Endothelial cell (in vitro differentiated cells): ENCODE measurements around the gene OPN1LW. TPM values are rescaled to one million over a fixed set of nuclear protein-coding genes. Genes with fewer than 3 reads are reported as not detected.
"Not testable (repeated sequence)": the region's sequence is repeated elsewhere in the genome, so short reads cannot be mapped to it uniquely, and the experiment has no call there.

ENCODE experiments used
- DNase-seq: peaks from one replicate; pipeline ENCODE4 v3.0.0; 2021; ENCODE audit warnings: low spot score
- H3K27ac Mint-ChIP-seq: one replicate; pipeline ENCODE4 v1.8.0; 2021; ENCODE audit warnings: mixed read lengths, inconsistent platforms; ENCODE audit not compliant: unreplicated experiment
- H3K27me3 Mint-ChIP-seq: one replicate; pipeline ENCODE4 v1.8.0; 2021; ENCODE audit warnings: mild to moderate bottlenecking, moderate library complexity, mixed read lengths, inconsistent platforms; ENCODE audit not compliant: unreplicated experiment
- H3K36me3 Mint-ChIP-seq: one replicate; pipeline ENCODE4 v1.8.0; 2021; ENCODE audit warnings: mild to moderate bottlenecking, low read depth, mixed read lengths, inconsistent platforms; ENCODE audit not compliant: unreplicated experiment
- H3K4me1 Mint-ChIP-seq: one replicate; pipeline ENCODE4 v1.8.0; 2021; ENCODE audit warnings: mild to moderate bottlenecking, mixed read lengths, inconsistent platforms; ENCODE audit not compliant: unreplicated experiment
- H3K4me3 Mint-ChIP-seq: one replicate; pipeline ENCODE4 v1.8.0; 2021; ENCODE audit warnings: mild to moderate bottlenecking, mixed read lengths, inconsistent platforms; ENCODE audit not compliant: unreplicated experiment
- H3K9me3 Mint-ChIP-seq: one replicate; pipeline ENCODE4 v1.8.0; 2021; ENCODE audit warnings: mixed read lengths, inconsistent platforms; ENCODE audit not compliant: unreplicated experiment
- total RNA-seq: library from RNA; stranded (reverse); fragmentation: NEBNext Ultra II Directional; extraction: Animal tissue kit (Norgen Biotek cat#: 25700); gene quantifications from one replicate; pipeline ENCODE4 v1.2.1, GENCODE V29; 2021; ENCODE audit not compliant: unreplicated experiment

Gene OPN1LW
- total RNA-seq, 1 donor from 2014 or later = not detected

DNA sequence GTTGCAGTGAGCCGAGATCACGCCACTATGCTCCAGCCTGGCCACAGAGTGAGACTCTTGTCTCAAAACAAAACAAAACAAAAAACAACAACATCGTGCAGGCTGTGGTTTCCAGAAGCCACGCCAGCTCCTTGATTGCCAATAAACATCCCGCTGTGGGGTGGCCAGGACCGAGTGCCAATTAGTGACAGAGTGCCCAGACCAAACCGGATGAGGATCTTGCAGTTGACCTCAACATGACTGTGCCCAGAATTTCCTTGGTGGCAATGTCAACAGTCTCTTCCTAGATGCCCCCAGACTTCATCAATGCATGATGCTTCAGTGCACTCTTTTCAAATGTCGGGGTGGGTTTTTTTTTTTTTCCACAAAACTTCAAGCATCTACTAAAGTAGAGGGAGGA, 39.8 kb downstream of the OPN1LW start:
- H3K4me1 Mint-ChIP-seq, H3K36me3 Mint-ChIP-seq, DNase-seq, H3K27me3 Mint-ChIP-seq, H3K4me3 Mint-ChIP-seq, H3K9me3 Mint-ChIP-seq, H3K27ac Mint-ChIP-seq: not testable (repeated sequence)

DNA sequence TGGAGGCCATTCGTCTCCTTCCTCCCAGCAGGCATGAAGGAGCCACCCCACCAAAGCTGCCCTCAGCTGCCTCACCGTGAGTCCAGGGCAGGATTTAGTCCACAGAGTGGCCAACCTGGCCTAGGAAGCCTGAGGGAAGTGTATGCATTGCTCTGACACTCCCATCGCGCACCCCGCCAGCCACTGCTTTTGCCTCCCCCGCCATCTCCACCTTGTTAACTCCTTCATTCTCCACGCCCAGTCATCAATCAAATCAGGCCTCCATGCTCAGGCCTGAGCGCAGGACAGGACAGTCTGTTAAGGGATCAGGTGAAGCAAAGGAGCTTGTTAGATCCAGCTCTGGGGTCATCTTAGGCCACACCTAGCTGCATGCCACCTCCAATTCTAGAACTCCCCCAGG, 48.8 kb downstream of the OPN1LW start:
- H3K27ac Mint-ChIP-seq, H3K27me3 Mint-ChIP-seq, H3K36me3 Mint-ChIP-seq, H3K9me3 Mint-ChIP-seq, H3K4me1 Mint-ChIP-seq, H3K4me3 Mint-ChIP-seq, DNase-seq: not testable (repeated sequence)

DNA sequence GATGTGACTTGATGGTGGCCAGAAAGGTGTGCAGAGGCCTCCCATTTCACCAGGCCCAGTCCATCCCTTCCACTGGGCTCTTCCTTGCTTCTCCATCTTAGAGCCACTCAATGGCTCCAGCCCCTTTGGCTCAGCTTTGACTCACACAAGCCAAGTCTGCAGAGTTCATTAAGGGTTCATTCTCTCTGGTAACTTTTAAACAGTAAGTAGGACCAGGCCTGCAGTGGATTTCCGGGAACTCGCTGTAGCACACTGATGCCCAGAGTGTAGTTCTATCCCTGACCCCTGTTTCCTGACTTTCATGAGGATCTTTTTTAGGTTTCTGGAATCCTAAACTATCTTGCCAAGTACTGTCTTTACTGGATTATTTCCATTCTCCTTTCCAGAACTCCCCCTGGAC, 50.3 kb downstream of the OPN1LW start:
- not testable (repeated sequence) for H3K4me1 Mint-ChIP-seq, H3K9me3 Mint-ChIP-seq, H3K4me3 Mint-ChIP-seq, H3K27ac Mint-ChIP-seq, H3K36me3 Mint-ChIP-seq, H3K27me3 Mint-ChIP-seq, DNase-seq

DNA sequence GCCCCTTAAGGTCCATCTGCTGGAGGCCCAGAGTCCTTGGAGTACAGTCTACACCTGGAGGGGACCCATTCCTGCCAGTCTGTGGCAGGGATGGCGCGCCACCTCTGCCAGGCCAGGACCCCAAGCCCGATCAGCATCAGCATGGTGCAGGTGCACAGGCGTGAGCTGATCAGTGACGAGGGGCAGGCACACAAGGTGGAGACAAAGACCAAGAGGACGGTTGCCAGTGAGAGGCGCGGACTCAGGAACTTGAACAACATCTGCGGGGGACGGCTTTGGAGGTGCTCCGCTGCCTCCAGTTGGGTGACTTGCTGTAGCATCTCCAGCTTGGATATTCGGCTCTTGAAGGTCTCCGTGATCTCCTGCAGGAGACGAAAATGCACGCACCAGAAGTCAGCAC, 52.4 kb downstream of the OPN1LW start:
- H3K4me1 Mint-ChIP-seq, H3K27ac Mint-ChIP-seq, H3K36me3 Mint-ChIP-seq, H3K9me3 Mint-ChIP-seq, H3K27me3 Mint-ChIP-seq, DNase-seq, H3K4me3 Mint-ChIP-seq: not testable (repeated sequence)

Other genes starting within 250 kb of the OPN1LW start
- gene AVPR2, start 239.6 kb upstream of the OPN1LW start, total RNA-seq = 0.77 TPM
- gene ARHGAP4, start 218.0 kb upstream of the OPN1LW start, total RNA-seq = 72.2 TPM
- gene NAA10, start 209.2 kb upstream of the OPN1LW start, total RNA-seq = 85.5 TPM
- gene RENBP, start 199.6 kb upstream of the OPN1LW start, total RNA-seq = 19.3 TPM
- 74.6 TPM for gene HCFC1, start 172.4 kb upstream of the OPN1LW start, total RNA-seq
- 12.0 TPM for gene TMEM187, start 171.5 kb upstream of the OPN1LW start, total RNA-seq
- 89.9 TPM for gene IRAK1, start 124.3 kb upstream of the OPN1LW start, total RNA-seq
- gene MECP2, start 46.5 kb upstream of the OPN1LW start, total RNA-seq = 60.0 TPM
- not detected for gene OPN1MW, start 38.4 kb downstream of the OPN1LW start, total RNA-seq
- not detected for gene OPN1MW2, start 75.5 kb downstream of the OPN1LW start, total RNA-seq
- not detected for gene OPN1MW3, start 113.3 kb downstream of the OPN1LW start, total RNA-seq
- not detected for gene TEX28, start 150.9 kb downstream of the OPN1LW start, total RNA-seq
- 7.1 TPM for gene TKTL1, start 151.6 kb downstream of the OPN1LW start, total RNA-seq
- gene FLNA, start 230.4 kb downstream of the OPN1LW start, total RNA-seq = 1,022 TPM
- gene EMD, start 235.1 kb downstream of the OPN1LW start, total RNA-seq = 44.7 TPM